NCI-H146 (cell line): Measurements from ENCODE around the gene RNF225.
"Not testable (repeated sequence)": the region's sequence is repeated elsewhere in the genome, so short reads cannot be mapped to it uniquely, and the experiment has no call there.

Source experiments
- DNase-seq: peaks from one replicate; lab custom pipeline; 2025; lab: John Stamatoyannopoulos, UW

RNF225 gene

DNA sequence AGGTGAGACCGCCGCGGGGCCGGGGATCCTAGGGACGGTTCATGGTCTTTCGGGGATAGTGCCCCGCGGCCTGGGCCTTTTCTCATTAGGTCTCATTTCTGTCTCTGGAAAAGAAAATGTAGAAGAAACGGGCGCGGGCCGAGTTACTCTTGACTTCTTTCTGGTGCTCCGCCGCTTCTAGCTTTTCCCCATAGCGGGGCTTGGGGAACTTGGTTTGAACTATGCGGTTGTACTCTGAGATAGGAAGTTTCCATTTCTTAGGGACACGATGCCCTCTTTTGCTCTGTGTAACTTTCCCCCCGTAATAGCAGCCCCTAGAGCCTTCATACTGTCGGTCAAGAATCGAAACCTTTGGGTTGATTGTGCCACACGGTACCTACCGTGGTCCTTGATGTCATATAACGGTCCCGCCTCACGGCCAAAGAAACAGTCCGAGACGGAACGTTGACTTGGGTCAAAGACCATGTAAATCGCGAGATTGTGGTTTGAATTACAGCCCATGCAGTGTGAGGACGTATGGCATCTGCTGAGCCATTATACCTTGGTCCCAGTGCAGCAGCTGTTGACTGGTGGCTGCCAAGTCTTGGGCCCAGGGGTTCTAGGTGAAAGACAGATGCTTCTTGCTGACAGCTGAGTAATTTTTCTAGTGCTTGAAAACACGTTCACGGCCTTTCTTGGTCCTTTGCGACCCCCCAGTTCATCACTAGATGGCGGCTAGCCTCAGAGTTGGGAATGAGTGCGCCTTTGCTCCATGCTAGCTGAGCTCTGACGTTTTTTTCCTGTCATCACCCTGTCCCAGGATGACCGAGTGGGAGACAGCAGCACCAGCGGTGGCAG is 7.9 kb upstream of the RNF225 start:
- DNase-seq = peak; percentile 34

DNA sequence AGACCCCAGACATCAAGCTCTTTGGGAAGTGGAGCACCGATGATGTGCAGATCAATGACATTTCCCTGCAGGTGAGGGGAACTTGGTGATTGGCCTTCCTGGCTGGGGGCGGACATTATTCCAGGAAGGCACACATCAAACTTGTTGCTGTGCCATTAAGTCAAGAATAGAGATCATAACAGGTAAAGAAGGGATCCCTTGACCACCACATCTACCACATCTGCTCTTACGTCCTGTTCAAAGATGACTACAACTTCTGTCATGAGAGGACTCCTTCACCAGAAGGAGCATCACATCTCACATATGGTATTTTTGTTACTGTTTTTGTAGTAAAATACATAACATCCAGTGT is 7.3 kb upstream of the RNF225 start:
- no peak for DNase-seq

DNA sequence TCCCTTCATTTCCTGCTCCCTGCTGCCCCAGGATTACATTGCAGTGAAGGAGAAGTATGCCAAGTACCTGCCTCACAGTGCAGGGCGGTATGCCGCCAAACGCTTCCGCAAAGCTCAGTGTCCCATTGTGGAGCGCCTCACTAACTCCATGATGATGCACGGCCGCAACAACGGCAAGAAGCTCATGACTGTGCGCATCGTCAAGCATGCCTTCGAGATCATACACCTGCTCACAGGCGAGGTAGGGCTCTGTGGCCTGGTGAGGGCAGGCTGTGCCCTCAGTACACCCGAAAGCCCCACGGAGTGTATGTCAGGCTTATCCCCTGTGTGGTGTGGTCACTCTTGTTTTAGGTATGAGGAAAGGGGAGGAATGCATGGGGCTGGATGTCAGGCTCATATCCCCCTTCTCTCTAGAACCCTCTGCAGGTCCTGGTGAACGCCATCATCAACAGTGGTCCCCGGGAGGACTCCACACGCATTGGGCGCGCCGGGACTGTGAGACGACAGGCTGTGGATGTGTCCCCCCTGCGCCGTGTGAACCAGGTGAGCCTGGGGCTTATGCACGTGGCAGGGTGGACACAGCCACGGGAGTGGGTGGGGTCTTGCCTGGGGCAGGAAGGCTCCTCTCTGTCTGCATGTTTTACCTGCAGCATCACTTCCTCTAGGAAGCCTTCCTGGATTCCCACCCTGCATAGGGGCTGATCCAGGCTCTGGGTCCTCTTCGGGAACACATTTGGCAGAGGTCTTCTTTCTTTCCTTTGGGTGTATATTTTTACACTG is 2.3 kb upstream of the RNF225 start:
- DNase-seq = no peak

DNA sequence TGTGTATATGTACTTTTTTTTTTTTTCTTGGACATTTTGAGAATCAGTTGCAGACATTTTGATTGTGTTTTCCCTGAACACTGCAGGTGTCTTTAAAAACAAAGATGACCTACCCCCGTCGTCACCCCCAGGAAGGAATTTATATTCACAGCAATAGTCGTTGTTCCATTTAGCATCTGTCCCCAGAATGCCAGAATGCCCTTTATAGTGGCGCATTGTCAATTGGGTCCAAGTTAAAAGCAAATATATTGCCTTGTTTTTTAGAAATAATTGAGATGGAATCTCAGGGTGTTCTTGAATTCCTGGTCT is 1.8 kb upstream of the RNF225 start:
- DNase-seq = no peak

DNA sequence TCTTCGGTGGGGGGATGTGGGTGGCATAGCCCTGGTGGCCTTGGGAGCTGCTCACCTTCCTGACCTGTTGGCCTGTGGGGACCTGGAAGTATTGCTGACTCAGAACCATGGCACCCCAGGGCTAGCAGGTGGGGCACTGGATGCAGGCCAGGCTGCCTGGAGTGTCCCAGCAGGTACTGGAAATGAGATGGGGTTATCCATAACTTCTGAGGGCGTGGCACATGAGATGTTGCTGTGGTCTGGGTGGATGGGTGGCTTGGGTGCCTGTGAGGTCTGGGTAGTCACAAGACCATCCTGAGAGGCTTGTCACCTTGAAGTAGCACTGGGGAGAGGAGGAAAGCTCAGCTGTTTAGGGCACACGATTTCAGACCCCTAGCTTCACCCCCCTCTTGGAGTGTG is 636 bp upstream of the RNF225 start:
- no peak for DNase-seq

DNA sequence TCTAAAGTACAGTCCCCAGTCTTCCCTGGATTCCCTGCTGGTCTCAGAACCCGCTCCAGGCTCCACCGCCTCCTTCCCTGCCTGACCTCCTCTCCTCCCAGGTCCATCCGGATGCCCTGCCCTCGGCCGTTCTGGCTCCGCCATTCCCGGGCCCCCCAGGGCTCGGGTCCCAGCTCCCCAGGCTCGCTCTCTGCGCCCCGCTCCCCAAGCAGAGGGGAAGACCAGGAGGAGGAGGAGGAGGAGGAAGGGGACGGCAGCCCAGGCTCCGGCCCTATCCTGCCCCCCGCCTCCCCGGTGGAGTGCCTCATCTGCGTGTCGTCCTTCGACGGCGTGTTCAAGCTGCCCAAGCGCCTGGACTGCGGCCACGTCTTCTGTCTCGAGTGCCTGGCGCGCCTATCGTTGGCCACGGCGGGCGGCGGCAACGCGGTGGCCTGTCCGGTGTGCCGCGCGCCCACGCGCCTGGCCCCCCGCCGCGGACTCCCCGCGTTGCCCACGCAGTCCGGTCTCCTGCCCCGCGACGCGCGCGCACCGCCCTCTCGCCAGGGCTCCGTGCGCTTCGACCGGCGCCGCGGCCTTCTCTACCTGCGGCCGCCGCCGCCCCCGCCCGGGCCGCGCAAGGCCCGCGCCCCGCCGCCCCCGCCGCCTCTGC is 647 bp downstream of the RNF225 start:
- DNase-seq = no peak

DNA sequence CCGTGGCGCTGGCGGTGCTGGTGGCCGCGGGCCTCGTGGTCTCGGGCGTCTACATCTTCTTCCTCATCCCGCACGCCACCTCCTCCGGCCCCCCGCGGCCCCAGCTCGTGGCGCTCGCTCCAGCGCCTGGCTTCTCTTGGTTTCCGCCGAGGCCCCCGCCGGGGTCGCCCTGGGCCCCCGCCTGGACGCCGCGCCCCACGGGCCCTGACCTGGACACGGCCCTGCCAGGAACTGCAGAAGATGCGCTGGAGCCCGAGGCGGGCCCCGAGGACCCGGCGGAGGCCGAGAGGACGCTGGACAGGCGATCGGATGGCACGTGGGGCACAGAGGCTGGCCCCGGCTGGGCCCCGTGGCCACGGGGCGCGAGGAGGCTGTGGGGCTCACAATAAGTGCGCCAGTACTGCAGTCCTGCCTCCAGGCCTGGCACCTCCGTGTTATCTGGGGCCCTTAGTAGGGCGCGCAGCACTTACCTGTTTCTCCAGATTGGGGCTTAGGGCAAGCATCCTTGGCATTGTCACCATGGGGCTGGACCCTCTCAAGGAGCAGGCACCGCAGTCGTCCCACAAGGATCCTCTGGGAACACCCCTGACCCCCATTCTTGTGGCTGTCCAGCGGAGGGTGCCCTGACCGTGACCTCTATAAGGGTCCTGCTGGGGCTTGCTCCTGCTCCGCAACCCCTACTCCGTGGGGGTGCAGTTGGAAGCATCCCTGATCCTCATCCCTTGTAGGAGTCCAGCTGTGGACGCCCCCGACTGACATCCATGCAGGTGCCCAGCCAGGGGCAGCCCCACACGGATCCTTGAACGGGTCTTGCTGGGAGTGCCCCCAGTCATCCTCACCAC is 1.5 kb downstream of the RNF225 start:
- DNase-seq = no peak

DNA sequence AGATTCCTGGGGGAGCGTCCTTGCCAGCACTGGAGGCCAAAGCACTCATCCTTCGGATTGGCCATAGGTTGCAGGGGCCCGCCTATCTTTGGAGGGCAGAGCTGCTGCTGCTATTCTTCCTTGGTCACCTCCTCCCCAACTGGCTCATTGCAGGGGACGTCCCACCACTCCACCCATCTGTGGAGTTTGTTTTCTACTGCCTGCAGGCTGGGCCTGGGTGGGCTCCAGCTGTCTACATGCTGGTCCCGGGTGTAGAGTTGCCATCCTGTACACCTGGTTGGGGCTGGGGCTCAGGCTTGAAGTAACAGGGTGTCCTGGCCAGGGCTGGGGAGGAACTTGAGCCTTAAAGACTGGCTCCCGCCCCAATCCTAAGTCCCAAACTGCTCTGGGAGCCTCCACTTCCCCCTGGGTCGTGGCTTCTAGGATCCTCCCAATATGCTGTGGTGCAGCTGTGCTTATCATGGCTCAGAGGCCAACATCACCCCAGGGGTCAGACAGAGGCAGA is 2.1 kb downstream of the RNF225 start:
- DNase-seq = no peak

DNA sequence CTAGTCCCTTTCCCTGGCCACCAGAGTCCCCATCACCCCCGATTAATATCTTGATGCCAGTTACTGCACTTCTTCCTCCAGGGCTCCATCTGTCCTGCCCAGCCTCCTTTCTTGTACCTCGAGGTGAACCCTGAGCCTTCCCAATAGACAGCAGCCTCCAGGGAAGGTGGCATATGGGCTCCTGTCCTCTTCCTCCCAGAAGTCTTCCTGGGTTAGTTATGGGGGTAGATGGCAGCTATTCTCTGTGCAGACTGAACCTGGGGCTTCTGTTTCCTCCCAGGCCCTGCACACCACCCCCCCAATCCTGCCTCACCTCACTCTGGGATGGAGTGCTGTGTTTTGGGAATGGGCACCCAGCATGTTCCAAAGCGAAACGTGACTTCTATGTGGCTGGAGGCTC is 2.6 kb downstream of the RNF225 start:
- no peak for DNase-seq

DNA sequence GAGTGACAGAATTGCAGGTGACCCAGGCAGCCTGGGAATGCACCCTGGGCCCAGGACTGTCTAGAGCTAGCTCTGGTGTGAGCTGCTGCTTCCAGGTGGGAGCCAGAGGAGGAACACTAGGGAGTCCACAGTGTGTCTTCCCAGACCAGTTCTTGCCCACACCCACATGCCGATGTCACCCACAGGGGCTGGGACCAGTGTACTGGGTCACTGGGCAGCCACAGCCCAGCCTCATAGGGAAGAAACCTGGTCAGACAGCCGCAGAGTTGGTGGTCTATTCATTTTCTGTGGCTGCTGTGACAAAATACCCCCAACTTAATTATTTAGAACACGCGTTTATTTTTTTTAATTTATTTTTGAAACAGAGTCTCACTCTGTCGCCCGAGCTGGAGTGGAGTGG is 3.1 kb downstream of the RNF225 start:
- DNase-seq = no peak

DNA sequence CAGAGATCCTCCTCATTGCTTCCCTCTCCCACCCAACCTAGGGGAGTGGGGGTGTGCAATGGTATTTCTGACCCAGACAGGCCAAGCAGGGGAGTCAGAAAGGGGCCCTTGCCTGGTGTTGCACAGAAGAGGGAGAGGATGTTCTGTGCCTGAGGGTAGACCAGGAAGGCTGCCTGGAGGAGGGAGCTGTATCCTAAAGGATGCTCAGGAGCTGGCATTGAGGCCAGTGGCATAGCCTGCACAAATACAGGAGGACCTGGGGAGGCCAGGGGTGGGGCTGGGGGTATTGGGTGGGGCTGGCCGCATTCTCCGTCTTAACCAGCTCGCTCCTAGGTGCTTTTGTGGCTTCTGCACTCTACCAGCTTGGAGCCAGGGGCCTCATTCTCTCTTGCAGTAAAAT is 4.4 kb downstream of the RNF225 start:
- DNase-seq = no peak

DNA sequence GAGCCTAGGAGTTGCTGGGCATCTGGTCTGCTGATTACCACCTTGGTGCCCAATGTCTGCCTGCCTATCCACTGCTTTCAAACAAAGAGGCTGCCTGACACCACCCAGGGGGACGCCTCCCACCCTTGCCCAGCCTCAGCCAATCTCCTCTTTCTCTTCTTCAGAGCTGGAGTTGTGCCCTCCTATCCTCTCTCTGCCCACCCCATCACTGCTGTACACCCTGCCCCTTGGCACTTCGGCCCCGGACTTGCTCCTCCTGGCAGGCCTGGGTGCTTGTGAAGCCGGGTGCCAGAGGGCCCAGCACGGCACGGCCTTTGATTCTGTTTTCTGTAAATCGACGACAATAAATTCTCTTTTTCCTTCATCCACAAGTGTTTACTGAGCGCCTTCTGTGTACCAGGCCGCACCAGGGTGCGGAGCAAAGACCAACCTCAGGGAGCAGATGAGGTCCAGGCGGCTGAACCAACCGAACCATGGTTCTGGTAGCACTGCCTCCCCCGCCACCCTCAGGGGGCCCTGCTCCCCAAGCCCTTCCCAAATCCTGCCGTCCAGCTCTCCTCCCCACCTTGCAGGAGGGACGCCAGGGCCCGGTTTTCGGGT is 5.0 kb downstream of the RNF225 start:
- DNase-seq = peak; percentile 27

DNA sequence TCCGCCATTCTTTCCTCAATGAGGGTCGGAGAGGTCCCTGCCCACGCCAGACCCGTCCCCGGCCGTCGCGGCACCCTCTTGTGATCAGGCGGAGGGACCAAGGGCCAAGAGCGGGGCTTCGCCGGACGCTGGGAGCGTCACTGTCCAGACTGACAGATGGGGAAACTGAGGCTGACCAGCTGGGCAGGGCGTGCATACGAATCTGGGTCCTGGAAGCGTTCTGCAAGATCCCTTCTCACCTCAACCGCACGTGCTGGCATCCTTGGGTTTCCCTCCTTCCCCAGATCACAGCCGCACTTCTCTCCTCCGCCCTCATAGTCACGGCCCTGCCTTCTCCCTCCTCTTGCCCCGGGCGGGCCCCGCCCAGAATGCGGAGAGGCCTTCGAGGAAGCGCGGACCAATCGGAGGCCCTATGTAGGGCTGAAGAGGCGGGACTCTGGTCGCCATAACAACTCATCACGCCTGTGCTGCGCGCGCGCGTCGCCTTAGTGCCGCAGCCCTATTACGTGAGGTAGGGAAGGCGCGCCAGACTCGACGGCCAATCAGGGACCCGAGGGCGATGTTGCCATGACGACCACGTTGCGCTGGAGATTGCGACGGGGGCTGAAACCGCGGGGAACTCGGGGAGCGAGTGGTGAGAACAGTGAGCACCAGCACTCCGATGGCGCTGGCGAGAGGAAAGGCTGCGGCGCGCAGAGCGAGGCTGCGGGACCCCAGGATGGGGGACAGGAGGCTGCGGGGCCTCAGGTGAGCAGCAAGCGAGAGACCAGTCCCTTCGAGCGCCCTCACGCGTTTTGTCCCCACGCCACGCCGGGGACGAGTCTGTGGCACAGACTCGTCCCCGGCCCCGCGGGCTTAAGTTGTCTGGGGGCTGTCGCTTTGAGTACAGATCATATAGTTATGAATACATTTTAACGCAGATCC is 5.7 kb downstream of the RNF225 start:
- DNase-seq = peak; percentile 100

DNA sequence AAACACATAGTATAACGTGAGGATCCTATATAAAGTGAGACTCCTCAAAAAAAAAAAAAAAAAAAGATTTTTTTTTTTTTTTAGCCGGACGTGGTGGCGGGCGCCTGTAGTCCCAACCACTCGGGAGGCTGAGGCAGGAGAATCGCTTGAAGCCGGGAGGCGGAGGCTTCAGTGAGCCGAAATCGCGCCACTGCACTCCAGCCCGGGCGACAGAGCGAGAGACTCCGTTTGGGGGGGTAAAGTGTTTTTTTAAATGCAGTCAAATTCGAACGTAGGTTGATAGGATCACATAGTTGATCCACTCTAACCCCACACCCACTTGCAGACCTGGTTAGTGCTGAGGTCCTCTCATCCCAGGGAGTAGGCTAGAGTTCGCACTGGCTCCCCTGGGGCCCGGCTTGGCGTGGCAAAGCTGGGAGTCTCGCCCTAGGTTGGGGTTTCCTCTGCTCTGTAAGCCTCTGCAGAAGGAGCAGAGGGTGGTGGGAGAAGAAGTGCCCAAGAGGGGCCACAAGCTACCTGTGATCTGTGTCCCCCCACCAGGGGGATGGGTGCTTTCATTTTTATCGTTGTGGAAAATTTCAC is 6.5 kb downstream of the RNF225 start:
- no peak for DNase-seq

DNA sequence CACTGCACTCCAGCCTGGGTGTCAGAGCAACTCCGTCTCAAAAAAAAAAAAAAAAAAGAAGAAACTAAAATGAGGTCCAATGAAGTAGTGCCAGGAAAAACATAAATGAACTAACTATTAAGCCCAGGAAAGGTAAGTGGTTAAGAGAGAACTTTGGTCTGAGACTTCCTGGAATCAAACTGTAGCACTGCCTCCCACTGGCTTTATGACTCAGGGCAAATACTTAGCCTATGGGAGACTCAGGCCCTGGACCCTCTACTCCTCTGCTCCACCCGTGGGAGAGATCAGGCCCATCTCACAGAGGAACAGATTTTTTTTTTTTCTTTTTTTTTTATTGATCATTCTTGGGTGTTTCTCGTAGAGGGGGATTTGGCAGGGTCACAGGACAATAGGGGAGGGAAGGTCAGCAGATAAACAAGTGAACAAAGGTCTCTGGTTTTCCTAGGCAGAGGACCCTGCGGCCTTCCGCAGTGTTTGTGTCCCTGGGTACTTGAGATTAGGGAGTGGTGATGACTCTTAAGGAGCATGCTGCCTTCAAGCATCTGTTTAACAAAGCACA is 8.5 kb downstream of the RNF225 start:
- not testable (repeated sequence) for DNase-seq

DNA sequence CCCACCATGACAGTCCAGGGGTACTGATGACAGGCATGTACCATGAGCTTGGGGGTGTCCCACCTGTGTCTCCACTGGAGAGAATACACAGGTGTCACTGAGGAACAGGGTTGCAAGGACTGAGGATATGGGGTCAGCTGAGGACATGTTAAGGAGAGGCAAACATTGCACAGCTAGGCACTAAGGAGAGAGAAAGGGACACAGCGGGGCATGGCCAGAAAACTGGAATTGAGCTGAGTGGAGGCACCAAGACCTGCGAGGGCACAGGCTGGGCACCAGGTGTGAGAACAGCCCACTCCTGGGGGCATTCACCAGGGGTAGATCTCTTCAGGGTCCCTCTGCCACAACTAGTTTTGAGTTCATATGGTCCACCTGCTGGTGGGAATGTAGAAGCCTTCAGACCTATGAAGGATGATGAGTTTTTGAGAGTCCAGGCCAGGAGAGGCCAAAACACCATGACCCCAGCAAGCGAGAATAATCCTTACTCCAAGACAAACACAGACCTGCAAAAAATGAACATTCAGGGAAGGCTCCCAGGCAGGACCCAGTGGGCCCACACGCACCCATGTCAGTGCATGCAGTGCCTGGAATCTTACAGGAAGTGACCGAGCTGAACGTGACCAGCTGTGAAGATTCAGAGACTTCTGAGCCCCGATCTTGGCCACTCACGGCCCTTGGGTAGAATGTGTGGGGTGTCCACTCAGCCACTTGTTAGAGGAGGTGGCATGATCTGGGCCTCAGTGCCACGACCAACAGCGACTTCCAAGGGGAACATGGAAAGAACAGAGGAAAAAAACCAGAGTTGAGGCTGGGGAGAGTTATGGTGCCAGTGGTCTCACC is 11.6 kb downstream of the RNF225 start:
- DNase-seq = no peak

DNA sequence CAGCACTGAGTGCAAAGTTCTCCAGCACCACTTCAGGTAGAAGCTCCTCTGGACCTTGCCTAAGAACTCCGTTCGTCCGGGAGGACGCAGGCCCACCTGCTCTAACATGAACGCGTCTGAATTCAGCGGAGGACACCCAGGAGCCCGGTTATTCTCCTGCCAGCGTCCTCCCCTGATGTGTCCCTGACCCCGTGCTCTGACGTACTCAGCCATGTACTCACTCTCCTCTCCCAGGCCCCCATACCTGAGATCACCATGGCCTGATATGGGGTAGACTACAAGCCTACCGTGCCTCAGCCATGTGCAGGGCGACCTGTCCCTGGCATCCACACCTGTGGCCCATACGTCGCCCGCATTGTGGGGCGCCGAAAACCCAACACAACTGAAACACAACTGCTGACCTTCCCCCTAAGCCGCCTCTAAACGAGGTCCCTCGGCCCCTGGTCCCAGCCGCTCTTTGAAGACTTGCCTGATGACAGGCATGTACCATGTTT is 12.2 kb downstream of the RNF225 start:
- peak; percentile 55 for DNase-seq

DNA sequence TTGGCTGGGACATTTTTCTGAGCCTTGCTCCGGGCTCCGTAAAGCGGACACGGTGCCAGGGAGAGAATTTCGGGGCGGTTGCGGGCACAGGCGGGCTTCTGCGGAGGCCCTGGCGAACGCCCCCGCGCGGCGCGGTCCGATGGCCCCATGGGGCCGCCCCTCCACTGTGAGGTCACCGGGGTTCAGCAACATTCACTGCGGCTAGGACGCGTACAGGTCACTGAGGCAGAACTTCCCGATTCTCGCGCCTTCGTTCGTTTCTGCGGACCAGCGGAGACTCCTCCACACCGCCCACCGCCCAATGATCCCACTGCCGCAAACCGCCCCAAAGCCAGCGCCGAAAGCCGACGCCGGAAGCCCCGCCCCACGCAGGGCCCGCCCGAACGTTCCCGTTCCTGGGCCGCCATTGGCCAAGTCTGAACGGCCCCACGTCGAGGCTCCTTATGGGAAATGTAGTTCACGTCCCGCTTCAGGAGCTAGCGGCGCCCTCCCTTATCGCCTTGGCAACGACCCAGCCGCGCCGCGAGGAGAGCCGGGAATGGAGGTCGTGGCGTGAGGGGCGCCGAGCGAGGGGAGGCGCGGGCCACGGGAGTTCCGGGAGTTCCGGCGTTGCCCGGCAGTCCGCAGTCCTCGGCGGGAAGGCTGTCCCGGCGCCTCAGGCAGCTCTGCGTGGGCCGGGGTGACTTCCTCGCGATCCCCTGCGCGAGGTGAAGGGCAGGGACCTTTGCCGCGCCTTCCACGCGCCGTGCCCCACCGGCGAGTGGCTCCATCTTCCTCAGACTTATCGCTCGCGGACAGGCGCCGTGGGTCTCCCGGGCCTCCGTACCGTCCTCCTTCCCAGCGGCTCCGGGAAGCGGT is 12.9 kb downstream of the RNF225 start, which contains the start of gene ZNF584:
Gene ZNF584 (plus strand): TSS at position 498 of the 858 bp plus-strand sequence. CDS start 499 bp downstream, outside the sequence.
- peak; percentile 98 for DNase-seq
